GM12878 (cell line): ENCODE measurements around the gene PITPNC1. TPM values are rescaled to one million over a fixed set of nuclear protein-coding genes. Genes with fewer than 3 reads are reported as not detected.

Source experiments
- CEBPB ChIP-seq, 2 experiments: fragments of 150-350 bp in 1 of 2; IDR thresholded peaks; 2 replicates each; pipeline ENCODE4 v1.6.1; 2012 to 2014; ENCODE audit warnings: low read depth in 2 of 2, low read length in 2 of 2, borderline replicate concordance in 1 of 2, inconsistent platforms in 1 of 2
- CREM ChIP-seq: IDR thresholded peaks from 2 replicates; pipeline ENCODE4 v1.6.1; 2014; ENCODE audit warnings: antibody characterized with exemption, low read depth
- DPF2 ChIP-seq: fragments of 450-650 bp; IDR thresholded peaks from 2 replicates; pipeline ENCODE4 v1.6.1; 2017; ENCODE audit warnings: mild to moderate bottlenecking
- NFIC ChIP-seq: IDR thresholded peaks from 2 replicates; pipeline ENCODE4 v1.6.1; 2012; ENCODE audit warnings: low read depth, mild to moderate bottlenecking, inconsistent platforms, low read length, moderate library complexity
- RFX5 ChIP-seq: IDR thresholded peaks from 2 replicates; pipeline ENCODE4 v1.6.1; 2011; ENCODE audit warnings: low read depth, low read length, improper control_type of control experiment
- SMARCA5 ChIP-seq: fragments of 450-650 bp; IDR thresholded peaks from 2 replicates; pipeline ENCODE4 v1.6.1; 2017; ENCODE audit warnings: mild to moderate bottlenecking
- SUPT20H ChIP-seq: IDR thresholded peaks from 2 replicates; pipeline ENCODE4 v1.6.1; 2011; ENCODE audit warnings: low read depth, mild to moderate bottlenecking, low read length, moderate library complexity, borderline replicate concordance; ENCODE audit not compliant: control insufficient read depth
- TBL1XR1 ChIP-seq: IDR thresholded peaks from 2 replicates; pipeline ENCODE4 v1.6.1; 2012; ENCODE audit warnings: low read depth, low read length, improper control_type of control experiment
- polyA plus RNA-seq, 11 experiments: library from polyadenylated mRNA; depleted of rRNA in 4 of 11; unstranded in 6 of 11; stranded (reverse) in 5 of 11; fragments of >200 nt; fragmentation: Nextera tagmentation in 4 of 11; fragmentation: Illumina TruSeq in 1 of 11; extraction: Ambion mirVana in 4 of 11; extraction: Trizol in 1 of 11; gene quantifications; 1 replicate in 1 of 11; 2 replicates in 10 of 11; pipeline versions ENCODE4 v1.2.1 to v1.2.3, GENCODE V29; 2011 to 2016; ENCODE audit warnings: inconsistent platforms in 2 of 11, missing spikeins in 2 of 11, low read depth in 1 of 11
- total RNA-seq, 4 experiments: library from RNA; depleted of rRNA in 3 of 4; stranded (reverse); fragments of >200 nt in 3 of 4; fragmentation: Illumina TruSeq in 1 of 4; extraction: Trizol in 1 of 4; gene quantifications; 2 replicates each; pipeline versions ENCODE4 v1.2.1 to v1.2.3, GENCODE V29; 2013 to 2021
- TF ChIP-seq, protein P1 (sequence below): fragments of 450-650 bp; IDR thresholded peaks from 2 replicates; pipeline ENCODE4 v1.6.1; 2017; ENCODE audit warnings: mild to moderate bottlenecking, moderate library complexity
- TF ChIP-seq, protein P2 (sequence below): fragments of 450-650 bp; IDR thresholded peaks from 2 replicates; pipeline ENCODE4 v1.6.1; 2014; ENCODE audit warnings: mild to moderate bottlenecking
- TF ChIP-seq, protein P3 (sequence below): fragments of 450-650 bp; formaldehyde crosslinking; IDR thresholded peaks from 2 replicates; pipeline ENCODE4 v1.4.0; 2022; ENCODE audit warnings: mild to moderate bottlenecking, moderate library complexity

Gene PITPNC1
- total and polyA plus RNA-seq, 10 of the 15 experiments (the other 5 are each of a cell fraction or from before 2014, with no cell fraction given): 12.2 to 62.4 (median 47.3) TPM

DNA sequence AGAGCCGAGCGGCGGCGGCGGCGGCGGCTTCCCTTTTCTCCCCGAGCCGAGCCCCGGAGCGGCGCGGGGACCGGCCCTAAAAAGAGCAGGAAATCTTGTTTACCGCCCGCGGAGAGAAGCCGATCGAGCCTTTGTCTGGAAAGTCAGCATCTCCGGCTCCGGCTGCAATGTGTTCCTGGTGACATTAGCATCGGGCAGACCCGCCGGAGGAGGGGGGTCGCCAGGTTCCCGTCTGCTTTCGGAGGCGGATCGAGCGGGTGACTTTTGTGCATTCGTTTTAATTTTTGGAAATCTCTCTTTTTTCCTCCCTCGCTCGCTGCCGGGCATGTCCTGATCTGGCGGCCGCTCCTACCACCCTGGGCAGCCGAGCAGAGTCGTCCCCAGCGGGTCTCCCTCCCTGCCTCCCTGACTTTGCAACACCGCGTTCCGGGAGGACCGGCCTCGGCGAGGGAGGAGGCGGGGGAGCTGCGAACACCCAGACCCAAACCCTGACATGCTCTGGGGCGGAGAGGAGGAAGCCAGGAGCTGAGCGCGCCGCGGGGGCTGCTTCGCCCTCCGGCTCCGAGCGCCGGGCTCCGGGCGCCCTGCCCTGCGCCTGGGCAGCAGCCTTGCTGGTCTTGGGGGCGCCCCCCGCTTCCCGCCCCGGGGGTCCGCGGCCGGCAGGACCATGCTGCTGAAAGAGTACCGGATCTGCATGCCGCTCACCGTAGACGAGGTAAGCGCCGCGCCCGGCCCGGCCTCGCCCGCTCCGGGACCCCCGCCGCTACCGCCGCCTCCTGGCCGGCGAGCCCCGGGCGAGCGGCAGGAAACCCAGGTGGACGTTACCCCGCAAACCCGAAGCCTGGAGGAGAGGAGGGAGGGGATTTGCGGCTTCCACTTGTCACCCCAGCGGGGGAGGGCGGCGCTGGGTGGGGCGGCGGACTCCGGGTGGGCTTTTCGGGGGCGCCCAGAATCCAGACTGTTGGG lies 690 bp downstream of the PITPNC1 start (continued):
- TF ChIP-seq, protein P1, sequence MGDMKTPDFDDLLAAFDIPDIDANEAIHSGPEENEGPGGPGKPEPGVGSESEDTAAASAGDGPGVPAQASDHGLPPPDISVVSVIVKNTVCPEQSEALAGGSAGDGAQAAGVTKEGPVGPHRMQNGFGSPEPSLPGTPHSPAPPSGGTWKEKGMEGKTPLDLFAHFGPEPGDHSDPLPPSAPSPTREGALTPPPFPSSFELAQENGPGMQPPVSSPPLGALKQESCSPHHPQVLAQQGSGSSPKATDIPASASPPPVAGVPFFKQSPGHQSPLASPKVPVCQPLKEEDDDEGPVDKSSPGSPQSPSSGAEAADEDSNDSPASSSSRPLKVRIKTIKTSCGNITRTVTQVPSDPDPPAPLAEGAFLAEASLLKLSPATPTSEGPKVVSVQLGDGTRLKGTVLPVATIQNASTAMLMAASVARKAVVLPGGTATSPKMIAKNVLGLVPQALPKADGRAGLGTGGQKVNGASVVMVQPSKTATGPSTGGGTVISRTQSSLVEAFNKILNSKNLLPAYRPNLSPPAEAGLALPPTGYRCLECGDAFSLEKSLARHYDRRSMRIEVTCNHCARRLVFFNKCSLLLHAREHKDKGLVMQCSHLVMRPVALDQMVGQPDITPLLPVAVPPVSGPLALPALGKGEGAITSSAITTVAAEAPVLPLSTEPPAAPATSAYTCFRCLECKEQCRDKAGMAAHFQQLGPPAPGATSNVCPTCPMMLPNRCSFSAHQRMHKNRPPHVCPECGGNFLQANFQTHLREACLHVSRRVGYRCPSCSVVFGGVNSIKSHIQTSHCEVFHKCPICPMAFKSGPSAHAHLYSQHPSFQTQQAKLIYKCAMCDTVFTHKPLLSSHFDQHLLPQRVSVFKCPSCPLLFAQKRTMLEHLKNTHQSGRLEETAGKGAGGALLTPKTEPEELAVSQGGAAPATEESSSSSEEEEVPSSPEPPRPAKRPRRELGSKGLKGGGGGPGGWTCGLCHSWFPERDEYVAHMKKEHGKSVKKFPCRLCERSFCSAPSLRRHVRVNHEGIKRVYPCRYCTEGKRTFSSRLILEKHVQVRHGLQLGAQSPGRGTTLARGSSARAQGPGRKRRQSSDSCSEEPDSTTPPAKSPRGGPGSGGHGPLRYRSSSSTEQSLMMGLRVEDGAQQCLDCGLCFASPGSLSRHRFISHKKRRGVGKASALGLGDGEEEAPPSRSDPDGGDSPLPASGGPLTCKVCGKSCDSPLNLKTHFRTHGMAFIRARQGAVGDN: 0 out of 2 replicates have a peak, but pooled peaks have one; percentile 42
- TF ChIP-seq CREM (0 out of 2 replicates have a peak, but pooled peaks have one; percentile 11), SUPT20H (no peak), SMARCA5 (peak; percentile 29; the same call in 1 of the 2 replicates), DPF2 (peak; percentile 24; the same call in 1 of the 2 replicates), RFX5 (no peak), TBL1XR1 (no peak; the same call in 1 of the 2 replicates), NFIC (no peak), CEBPB (IDR thresholded peaks at IDR 0.05; ENCODE audit: borderline replicate concordance in 1 of 2, low read depth in 2 of 2, low read length in 2 of 2) (no peak)
- TF ChIP-seq, protein P2, sequence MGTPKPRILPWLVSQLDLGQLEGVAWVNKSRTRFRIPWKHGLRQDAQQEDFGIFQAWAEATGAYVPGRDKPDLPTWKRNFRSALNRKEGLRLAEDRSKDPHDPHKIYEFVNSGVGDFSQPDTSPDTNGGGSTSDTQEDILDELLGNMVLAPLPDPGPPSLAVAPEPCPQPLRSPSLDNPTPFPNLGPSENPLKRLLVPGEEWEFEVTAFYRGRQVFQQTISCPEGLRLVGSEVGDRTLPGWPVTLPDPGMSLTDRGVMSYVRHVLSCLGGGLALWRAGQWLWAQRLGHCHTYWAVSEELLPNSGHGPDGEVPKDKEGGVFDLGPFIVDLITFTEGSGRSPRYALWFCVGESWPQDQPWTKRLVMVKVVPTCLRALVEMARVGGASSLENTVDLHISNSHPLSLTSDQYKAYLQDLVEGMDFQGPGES: no peak
- TF ChIP-seq, protein P3, sequence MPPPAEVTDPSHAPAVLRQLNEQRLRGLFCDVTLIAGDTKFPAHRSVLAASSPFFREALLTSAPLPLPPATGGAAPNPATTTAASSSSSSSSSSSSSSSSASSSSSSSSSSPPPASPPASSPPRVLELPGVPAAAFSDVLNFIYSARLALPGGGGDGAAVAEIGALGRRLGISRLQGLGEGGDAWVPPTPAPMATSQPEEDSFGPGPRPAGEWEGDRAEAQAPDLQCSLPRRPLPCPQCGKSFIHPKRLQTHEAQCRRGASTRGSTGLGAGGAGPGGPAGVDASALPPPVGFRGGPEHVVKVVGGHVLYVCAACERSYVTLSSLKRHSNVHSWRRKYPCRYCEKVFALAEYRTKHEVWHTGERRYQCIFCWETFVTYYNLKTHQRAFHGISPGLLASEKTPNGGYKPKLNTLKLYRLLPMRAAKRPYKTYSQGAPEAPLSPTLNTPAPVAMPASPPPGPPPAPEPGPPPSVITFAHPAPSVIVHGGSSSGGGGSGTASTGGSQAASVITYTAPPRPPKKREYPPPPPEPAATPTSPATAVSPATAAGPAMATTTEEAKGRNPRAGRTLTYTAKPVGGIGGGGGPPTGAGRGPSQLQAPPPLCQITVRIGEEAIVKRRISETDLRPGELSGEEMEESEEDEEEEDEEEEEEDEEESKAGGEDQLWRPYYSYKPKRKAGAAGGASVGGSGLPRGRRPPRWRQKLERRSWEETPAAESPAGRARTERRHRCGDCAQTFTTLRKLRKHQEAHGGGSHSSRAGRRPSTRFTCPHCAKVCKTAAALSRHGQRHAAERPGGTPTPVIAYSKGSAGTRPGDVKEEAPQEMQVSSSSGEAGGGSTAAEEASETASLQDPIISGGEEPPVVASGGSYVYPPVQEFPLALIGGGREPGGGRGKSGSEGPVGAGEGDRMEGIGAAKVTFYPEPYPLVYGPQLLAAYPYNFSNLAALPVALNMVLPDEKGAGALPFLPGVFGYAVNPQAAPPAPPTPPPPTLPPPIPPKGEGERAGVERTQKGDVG: no peak
